Hepatic stellate cell (primary cell): ENCODE measurements around the gene KCNK3.

Source experiments
- DNase-seq: peaks from one replicate; pipeline ENCODE4 v3.0.0; 2011; ENCODE audit warnings: low spot score

KCNK3 gene

DNA sequence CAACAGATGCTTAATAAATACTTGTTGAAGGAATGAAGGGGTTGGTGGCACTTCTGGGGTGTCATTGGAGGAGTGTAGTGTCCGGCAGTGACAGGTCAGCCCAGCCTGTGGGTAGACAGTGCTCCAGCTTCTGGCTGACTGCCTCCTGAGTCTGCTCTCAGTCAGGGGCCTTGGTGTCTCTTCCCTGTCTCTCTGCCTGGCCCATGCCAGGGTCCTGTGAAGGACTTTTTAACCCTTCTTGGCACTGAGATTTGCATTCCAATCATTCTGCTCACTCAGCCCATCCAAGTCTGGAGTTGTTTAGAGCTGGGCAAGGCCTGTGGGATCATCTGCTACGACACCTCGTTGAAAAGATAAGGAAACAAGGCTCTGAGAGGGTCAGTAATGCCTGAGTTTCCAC lies 1.4 kb upstream of the KCNK3 start:
- no peak for DNase-seq

DNA sequence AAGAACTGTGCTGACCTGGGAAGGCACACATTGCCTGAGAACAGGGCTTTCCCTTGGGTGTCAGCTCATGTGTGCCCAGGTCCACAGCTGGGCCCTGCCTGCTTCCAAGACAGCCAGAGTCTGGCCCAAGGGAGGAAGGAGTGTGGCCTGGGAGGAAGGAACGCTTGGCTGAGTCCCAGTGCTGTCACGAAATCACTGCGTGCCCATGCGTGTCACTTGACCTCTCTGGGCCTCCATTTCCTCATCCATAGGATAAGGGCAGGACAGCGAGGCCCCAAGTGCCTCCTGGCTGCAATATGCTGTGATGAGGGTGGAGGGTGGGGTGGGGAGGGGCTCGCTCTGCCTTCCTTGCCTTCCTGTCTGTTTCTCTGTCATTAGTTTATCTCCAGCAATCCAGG lies 642 bp upstream of the KCNK3 start:
- no peak for DNase-seq

DNA sequence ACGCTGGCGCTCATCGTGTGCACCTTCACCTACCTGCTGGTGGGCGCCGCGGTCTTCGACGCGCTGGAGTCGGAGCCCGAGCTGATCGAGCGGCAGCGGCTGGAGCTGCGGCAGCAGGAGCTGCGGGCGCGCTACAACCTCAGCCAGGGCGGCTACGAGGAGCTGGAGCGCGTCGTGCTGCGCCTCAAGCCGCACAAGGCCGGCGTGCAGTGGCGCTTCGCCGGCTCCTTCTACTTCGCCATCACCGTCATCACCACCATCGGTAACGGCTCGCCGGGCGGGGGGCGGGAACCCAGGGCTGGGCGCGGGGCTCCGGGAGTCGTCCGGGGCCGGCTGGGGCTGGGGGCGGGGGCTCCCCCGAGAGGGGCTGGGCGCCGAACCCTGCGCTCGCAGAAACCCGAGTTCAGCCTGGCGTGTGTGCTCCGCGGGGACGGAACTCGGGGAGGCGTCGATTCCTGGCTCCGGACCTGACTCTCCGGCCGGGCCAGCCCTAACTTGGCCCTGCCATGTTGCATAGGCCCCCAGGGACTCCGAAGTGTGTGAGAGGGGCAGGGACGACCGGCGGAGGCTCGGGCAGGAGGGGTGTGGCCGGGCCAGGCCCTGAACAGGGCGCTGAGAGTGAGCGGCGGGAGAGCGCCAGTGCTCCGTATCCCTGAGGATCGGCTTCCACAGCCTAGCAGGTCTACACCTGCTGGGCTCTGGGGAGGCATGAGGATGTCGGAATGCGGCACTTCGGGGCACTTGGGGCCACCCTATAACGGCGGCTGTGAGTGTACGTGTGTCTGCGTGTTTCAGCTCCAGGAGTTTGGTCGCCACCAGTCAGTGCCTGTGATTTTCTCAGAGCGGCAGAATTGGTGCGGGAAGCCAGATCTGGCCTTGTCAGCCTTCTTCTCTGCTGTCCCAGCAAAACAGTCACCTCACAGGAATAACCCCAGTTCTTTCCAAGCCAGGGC lies 651 bp downstream of the KCNK3 start:
- DNase-seq: no peak

DNA sequence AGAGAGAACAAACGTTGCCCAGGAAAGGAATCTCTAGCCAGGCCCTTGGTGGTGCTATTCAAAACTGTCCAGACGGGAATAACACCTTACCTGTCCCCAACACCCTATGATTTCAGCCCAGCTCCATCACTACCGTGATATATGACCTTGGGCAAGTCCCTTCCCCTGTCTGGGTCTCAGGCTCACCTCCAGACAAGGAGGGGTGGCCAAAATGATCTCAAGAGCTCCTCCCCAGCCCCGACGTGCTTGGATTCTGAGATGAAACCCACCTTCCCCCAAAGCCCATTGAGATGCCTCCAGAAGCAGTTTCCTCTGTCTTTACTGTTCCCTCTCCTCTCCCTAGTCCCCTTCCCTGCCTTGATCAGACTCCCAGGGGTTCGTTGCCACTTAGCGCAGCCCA lies 1.5 kb downstream of the KCNK3 start:
- DNase-seq: no peak

DNA sequence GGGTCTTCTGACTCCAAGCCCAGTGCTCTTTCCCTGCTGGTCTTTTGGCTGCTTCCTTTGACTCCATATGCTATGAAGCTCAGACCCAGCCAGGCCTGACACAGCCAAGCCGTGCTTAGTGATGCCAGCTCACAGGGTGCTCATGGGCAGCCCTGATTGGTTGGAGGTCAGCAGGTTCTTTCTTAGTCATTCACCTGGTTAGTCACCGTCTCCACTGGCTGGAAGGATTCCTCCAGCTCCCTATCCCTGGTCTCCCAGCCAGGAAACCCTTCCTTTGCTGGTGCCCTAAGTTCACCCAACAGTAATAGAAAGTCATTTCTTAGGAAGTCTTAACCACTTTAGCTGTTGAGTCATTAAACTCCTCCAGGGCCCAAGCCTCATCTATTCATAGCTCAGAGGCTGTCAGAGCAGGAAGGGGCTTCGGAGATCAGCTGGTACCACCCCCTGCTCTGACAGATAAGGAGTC lies 3.9 kb downstream of the KCNK3 start:
- DNase-seq: peak; percentile 62

DNA sequence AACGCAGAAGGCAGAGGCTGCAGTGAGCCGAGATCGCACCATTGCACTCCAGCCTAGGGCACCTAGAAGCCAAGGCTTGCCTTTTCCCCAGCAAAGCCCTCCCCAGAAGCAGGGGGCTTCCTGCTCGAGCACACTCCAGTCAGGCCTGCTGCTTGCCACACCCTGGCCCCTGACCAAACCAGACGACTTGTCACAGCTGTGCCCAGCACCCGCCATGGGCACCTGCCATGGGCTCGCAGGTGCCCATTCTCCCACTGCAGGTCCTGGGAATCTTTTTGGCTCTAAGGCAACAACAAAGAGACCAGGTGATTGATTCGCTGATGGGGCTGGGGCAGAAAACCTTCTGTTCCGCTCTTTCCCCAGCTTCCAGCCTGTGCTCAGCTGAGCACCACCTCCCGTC lies 4.9 kb downstream of the KCNK3 start:
- DNase-seq: no peak

DNA sequence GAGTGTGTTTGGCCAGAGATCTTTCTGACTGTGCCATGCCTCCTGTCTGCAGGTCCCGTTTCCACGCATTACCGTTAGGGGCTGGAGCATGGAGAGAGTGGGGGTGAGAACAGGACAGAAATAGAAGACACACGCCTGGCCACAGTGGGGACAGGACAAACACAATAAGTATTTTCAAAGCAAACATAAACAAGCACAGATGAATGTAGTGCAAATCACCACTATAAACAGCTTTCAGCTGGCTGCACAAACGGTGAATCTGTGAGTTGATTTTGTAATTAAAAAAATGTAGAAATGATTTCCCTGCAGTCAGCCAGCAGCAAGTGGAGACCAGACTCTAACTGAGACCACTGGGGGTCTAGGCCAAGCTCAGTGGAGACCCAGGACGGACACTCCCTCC lies 6.8 kb downstream of the KCNK3 start:
- no peak for DNase-seq

DNA sequence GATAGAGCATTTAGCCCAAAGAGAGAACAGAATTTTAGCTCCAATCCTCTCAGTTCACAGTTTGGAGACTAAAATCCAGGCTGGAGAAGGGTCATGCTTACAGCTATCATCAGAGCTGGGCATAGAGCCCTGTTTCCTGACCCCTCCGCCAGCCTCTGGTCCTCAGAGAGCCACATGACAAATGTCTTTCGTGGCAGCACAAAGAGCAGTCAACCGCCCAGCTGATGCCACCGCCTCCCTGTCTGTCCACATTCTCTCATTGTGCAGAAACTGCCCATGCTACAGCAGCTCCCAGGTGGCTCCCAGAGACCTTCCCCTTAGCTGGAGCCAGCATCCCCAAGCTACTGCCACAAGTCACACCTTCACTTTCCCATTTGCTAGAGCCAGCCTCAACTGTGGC lies 7.6 kb downstream of the KCNK3 start:
- DNase-seq: no peak

DNA sequence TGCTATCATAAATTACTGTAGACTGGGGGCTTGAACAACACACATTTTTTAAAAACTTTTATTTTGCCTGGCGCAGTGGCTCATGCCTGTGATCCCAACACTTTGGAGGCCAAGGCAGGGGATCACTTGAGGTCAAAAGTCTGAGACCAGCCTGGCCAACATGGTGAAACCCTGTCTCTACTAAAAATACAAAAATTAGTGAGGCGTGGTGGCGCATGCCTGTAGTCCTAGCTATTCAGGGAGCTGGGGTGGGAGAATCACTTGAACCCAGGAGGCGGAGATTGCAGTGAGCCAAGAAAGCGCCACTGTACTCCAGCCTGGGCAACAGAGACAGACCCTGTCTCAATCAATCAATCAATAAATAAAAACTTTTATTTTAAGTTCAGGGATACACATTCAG lies 9.1 kb downstream of the KCNK3 start:
- DNase-seq: no peak

DNA sequence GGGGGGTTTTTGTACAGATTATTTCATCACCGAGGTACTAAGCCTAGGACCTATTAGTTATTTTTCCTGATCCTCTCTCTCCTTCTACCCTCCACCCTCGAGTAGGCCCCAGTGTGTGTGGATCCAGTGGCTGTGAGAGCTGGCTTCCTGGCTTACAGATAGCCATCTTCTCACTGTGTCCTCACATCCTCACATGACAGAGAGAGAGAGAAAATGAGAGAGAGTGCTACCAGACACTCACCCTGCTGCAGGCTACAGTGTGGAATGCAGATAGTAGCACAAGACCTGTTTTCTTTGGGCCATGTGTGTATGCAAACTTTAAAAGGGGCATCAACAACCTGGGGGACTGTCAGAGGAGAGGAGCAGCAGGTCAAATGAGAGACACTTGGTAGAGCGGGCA lies 9.5 kb downstream of the KCNK3 start:
- no peak for DNase-seq

DNA sequence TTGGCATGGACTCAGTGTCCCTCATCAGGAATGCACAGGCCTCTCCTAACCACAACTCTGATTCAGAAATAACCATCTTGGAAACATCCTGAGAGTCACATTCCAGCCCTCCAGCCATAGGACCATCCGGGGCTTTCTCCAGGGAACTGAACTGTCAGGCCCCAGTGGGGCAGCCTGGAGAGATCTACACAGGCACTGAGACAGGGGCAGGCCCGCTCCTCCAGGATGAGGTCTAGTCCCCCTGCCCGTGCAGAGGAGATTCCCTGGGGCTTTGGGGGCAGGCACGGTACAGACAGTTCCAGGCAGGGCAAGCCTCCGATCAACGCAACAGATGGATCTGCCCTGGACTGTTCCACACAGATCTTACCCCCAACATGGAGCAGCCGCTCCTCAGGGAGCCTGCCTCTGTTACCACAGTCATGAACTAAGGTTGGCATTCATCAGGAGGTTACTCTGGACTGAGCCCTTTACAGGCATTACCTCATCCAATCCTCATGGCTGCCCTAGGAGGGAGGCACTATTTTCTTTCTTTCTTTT lies 12.0 kb downstream of the KCNK3 start:
- DNase-seq: peak; percentile 87

DNA sequence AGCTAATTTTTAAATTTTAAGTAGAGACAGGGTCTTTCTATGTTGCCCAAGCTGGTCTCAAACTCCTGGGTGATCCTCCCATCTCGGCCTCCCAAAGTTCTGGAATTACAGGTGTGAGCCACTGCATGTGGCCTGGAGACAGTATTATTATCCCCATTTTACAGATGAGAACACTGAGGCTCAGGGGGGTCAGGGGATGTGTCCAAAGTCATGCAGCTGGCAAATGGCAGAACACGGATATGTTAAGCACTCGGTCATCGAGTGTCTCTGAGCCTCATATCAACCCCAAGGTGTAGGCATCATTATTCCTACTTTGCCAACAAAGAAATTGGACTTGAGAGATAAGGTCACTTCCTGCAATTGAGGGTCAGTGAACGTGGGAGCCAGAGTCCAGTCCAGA lies 12.6 kb downstream of the KCNK3 start:
- DNase-seq: no peak

DNA sequence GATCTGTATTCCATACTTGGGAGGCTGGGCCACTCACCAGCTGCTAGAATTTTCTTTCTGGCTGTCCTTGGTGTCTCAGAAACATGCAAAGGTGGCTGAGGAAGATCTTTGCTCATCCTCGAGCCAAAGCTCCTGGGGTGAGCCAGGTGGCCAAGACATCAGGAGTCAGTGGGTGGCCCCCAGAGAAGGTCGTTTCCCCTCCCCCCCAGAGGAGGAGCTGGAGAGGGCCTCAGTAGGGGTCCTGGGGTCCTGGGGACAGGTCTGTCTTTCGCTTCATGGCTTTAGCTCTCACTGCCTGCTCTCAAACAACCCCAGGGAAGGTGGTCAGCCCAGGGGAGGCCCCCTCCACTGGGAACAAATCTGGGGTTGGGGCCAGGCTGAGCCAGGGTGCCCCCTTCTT lies 13.6 kb downstream of the KCNK3 start:
- no peak for DNase-seq

DNA sequence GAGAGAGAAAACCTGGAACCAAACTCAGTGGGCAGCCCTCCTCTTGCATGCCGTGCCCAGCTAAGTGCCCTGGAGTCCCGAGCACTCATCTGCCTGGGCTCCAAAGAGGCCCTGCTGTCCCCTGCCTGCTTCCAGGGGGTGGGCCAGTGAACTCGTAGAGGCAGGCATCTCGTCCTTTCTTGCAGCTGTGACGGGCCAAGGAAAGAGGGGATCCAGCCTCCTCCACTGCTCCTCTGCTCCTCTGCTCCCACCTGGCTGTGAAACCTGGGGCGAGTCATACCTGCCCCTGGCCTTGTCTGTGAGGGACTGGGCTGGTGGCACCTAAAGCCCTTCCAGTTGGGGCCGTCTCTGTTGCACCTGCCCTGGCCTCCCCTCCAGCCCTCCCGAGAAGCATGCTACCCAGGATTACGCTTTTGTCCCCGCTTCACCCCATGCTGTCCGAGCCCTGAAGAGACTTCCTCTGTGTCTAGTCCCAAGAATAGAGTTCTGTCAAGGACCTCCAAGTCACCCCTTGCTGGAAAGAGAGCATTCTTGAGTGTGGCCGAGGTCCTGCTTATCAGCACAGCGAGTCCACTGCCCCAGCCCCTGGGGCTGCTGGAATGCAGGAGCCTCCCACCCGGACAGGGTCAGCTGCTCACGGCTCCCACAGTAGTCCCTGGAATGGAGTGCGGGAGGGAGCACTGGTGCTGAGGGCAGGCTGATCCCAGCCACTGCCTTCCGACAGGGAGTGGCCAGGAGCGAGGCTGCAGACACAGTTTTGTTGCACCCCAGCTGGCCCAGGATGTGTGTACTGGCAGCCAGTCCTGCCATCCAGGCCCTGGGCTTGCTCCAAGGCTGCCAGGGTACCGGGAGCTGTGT lies 14.3 kb downstream of the KCNK3 start:
- no peak for DNase-seq

DNA sequence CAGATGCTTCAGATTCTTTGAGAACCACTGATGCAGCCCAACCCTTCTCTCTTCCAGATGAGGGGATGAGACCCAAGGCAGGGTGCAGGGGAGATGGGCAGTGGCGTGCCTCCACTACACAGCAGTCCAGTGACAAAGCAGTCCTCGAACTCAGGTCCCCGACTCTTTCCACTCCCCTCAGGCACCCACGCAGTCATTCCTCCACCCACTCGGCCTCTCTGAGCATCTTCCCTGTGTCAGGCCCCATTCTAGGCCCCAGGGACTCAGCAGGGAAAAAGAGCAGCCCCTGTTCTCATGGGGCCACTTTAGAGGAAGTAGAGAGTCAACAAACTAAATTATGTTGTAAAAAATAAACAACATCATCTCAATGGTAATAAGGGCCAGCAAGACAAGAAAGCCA lies 15.2 kb downstream of the KCNK3 start:
- DNase-seq: no peak

DNA sequence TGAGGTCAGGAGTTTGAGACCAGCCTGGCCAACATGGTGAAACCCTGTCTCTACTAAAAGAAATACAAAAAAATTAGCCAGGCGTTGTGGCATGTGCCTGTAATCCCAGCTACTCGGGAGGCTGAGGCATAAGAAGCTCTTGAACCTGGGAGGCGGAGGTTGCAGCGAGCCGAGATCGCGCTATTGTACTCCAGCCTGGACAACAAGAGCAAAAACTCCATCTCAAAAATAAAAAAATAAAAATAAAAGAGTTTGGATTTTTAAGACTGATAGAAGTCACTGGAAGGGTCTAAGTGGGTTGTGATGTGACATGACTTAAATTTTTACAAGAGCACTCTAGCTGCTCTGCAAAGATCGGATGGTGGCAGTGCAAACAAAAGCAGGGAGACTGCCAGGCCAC lies 15.9 kb downstream of the KCNK3 start:
- DNase-seq: no peak

DNA sequence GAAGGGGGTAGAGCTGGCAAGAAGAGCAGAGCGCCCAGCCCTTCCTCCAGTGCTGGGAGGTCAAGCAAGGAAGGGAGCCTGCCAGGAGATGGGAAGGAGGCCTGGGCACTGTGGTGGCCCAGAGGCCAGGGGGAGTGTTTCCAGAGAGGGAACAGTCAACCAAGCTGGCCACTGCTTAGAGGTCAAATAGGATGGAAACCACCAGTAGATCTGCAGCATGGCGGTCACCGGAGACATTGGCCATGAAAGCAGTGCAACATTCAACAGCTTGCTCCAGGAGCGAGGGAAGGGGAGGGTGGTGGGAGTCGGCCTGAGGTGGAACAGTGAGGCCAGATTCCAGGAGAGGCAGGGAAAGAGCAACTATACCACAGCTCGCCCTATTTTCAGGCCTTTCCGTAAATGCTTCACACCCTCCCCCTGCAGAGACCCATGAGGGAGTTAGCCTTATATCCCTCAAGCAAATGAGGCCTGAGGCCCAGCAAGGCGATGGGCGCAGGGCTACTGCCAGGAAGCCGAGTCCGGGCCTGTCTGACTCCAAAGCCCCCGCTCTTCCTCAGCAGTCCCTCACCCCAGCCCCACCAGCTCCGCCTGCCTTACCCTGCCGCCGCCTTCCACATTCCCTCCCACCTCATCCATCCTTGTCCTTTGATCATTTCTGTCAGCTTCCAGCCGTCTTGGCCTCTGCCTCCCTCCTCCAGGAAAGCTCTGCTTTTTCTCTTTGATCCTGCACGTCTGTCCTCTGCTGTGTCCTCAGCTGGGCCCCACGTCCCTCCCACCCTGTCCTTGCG lies 17.0 kb downstream of the KCNK3 start:
- no peak for DNase-seq

DNA sequence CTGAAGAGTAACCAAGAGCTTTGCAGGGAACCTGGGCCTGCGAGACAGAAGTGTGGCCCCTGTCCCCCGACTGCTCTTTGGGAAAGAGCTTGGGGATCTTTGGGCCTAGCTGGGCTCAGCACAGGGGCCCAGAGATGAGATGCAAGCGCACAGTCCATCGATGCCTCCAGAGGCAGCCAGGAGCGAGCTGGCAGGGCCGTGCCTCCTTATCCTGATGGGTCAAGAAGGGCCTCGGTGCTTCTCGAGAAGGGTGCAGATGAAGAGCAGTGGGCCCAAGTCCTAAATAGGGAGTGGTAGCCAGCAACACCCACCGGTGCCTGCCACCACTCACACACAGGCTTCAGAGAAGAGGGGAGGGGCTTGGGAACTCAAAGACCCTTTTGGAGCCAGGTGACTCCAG lies 17.6 kb downstream of the KCNK3 start:
- no peak for DNase-seq

DNA sequence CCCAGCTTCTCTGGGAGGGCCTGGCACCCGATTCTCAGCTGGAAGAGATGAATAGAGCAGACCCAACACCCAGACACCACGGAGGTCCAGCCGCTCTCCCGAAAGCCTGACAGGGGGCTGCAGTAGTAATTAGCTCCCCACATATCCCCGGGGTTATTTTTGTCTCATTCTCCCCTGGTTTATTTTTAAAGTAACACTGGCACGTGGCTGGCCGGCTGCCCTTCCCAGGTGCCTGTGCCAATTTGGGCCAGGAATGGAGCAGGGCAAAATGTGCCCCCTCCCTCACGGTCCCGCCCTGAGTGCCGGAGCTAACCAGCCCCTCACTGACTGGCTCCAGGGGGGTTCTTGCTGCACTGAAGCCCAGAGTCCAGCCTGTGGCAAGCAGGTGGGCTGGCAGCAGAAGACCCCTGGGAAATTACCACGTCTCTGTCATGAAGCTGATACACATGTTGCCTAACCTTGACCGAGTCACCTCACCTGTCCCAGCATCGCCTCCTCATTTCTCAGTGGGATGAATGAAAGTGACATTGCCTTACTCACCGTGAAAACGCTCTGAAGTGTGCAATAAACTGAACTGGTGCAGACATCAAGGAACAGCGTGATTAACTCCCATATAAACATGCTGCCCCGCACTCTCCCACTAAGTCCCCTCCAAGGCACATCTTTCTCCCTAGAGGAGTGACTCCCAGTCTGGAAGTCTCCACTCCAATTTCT lies 18.4 kb downstream of the KCNK3 start:
- no peak for DNase-seq

DNA sequence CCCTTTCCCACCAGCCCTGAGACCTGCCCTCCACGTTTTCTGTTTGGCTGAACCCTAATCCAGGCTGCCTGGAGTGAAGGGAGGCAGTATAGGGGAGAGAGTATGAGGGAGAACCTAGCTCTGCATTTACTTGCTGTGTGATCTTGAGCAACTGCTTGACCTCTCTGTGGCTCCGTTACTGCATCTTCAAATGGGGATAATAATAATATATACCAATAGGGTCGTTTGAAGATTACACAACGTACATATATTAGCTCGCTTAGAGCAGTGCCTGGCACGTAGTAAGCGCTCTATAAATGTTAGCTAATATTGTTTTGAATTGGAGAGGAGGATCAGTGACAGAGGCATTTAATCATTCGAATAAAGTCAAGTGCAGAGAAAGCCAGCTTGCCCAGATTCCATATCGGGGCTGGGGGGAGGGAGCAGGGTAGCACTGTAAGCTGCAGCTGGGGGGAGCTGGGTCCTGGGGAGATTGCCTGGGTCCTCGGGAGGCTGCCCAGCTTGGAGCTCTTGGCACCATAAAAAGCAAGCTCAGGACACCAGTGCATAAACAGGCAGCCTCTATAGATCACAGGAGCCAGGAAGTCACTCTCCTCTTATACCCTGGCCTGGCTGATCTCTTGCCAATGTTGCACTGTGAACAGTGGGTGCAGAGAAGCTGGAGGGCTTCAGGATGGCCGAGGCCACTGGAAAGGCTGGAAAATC lies 19.1 kb downstream of the KCNK3 start:
- no peak for DNase-seq
